Measurements from ENCODE around the gene TOMM20.
"Not testable (repeated sequence)": the region's sequence is repeated elsewhere in the genome, so short reads cannot be mapped to it uniquely, and the experiment has no call there.

The TOMM20 gene

DNA sequence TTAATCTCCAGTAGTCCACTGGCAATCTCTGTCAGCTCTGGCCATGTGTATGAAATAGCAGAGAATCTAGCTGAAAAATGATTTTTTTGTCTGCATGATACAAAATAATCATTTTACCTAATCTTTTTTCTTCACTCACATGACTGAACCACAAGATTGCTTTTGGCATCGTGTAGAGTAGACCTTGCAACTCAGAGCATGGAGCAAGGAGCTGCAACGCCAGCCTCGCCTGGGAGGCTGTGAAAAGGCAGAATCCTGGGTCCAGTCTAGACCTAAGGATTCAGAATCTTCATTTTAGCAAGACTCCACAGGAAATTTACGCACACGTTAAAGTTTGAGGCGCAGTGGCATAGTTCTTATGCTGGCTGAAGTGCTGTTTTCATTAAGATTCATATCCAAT is 40.2 kb downstream of the TOMM20 start:
- no peak for TF ChIP-seq GATA1 (IDR thresholded peaks at IDR 0.05; ENCODE audit: low read depth, low read length)
- DNase-seq = no peak

DNA sequence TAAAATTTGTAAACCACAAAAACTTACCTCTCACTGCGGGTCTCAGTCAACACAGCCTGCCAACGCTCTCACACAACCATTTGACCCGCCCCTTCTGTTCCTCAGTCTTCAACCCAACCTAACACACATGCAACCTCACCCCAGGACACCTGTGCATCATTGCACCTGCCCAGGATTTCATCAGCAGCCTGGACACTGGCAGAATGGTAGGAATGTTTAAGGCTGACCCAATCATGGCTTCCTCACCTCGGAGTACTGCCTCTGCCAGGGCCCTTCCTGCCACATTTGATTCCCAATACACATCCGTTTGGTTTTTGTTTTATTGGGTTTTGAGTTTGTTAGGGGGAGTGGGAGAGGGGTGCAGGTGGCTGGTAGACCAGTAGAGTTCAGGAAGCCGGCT is 40.7 kb downstream of the TOMM20 start:
- no peak for DNase-seq
- no peak for TF ChIP-seq GATA1 (IDR thresholded peaks at IDR 0.05; ENCODE audit: low read depth, low read length)
- no peak for TF ChIP-seq POLR2A (IDR thresholded peaks at IDR 0.05; ENCODE audit: low read length)

DNA sequence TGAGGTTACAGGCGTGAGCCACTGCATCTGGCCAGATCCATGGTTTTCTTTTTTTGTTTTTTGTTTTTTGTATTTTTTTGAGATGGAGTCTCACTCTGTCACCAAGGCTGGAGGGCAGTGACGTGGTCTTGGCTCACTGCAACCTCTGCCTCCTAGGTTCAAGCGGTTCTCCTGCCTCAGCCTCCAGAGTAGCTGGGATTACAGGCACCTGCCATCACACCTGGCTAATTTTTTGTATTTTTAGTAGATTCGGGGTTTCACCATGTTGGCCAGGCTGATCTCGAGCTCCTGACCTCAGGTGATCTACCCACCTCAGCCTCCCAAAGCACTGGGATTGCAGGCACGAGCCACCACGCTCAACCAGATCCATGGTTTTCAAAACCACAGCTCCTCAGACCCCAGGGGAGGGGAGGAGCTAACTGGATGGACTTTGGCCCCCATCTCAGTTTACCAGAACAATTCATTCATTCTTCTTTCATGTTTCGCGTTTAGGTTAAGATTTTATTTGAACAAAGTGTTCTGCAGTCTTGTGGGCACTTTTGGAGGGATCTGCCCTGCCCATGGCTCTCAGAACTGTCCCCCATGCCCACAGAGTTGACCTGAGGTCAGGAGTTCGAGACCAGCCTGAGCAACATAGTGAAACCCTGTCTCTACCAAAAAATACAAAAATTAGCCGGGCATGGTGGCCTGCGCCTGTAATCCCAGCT is 43.1 kb downstream of the TOMM20 start:
- not testable (repeated sequence) for DNase-seq

DNA sequence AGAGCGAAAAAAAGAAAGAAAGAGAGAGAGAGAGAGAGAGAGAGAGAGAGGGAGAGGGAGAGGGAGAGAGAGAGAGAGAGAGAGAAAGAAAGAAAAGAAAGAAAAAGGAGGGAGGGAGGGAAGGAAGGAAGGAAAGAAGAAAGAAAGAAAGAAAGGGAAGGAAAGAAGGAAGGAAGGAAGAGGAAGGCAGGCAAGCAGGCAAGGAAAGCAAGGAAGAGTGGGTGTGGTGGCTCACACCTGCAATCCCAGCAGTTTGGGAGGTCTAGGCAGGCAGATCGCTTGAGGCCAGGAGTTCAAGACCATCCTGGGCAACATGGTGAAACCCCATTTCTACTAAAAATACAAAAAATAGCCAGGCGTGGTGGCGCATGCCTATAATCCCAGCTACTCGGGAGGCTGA is 47.8 kb downstream of the TOMM20 start:
- not testable (repeated sequence) for DNase-seq

DNA sequence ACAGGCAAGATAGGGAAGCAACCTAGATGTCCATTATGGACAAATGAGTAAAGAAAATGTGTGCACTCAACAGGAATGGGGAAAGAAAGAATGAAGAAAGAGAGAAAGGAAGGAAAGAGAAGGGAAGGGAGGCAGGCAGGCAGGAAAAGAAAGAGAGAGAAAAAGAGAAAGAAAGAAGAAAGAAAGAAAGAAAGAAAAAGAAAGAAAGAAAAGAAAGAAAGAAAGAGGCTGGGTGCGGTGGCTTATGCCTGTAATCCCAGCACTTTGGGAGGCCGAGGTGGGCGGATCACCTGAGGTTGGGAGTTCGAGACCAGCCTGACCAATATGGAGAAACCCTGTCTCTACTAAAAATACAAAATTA is 48.4 kb downstream of the TOMM20 start:
- not testable (repeated sequence) for DNase-seq

DNA sequence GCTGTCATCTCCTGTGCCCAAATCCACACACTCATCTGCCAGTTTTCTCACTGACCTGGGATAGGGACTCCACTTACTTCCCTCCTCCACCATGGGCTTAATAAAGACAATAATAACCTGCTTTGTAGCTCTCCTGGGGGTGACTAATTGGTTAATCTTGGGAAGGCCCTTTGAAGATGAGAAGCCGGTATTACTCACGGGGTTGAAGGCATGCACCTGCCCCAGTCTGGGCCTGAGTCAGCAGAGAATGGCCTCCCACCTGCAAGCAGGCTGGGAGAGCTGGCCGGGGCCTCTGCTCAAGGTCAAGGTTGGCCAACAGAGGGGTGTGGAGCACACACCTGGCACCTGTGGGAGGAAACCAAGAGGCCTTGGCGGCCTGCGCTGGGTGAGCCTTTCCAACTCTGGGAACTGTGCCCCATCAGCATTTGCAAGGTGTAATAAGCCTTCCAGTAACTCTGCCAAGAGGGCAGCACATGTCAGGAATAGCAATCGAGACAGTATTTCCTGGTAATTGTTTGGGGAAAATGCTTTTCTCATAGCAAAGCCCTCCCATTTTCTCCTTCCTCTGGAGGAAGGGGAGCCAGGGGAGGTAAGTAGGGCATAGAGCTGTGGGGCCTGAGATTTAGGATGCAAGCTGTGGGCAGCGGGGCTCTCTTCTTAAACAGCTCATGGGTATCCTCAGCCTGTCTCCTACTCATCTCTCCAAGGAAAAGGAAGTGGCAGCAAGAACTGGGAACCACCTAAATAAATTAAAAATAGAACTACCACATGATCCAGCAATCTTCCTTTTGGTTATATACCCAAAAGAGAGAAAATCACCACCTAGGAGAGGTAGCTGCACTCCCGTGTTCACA is 49.0 kb downstream of the TOMM20 start:
- no peak for DNase-seq
- TF ChIP-seq POLR2A (IDR thresholded peaks at IDR 0.05; ENCODE audit: low read length) (no peak), GATA1 (IDR thresholded peaks at IDR 0.05; ENCODE audit: low read depth, low read length) (no peak)

DNA sequence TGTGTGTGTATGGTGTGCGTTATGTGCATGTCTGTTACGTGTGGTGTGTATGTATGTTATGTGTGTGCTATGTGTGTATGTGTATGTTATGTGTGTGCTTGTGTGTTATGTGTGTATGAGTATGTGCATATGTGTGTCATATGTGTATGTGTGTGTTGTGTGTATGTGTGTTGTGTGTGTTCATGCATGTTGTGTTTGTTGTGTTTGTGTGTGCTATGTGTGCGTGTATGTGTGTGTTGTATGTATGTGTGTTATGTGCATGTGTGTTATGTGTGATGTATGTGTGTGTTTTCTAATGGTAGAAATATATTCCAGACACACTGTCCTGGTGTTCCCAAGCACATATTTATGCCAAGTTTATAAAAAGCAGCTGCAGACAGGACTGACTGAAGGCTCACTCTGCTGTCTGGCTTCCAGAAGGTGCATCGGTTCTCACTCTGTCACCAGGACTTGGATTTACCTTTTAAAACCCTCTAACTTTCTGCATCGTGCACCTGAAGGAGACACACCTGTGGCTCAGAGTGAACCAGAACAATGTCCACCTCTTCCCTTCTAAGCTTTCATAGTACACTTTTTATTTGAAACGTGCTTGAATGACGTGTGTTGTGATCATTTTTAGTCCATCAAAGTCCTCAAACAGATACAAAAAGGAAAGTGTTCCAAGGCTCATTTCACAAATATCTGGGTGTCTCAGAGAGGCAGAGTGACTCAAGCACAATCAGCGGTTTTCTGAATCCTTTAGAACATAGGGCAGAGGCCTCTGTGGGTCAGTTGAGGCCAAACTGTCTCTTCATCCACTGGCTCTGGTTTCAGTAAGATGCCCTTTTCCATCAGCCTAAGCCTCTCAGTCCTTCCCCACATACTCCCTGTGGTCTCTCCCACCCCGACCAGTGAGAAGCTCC is 49.9 kb downstream of the TOMM20 start:
- TF ChIP-seq POLR2A (IDR thresholded peaks at IDR 0.05; ENCODE audit: low read length) (no peak), GATA1 (IDR thresholded peaks at IDR 0.05; ENCODE audit: low read depth, low read length) (no peak)
- DNase-seq = peak in 1 of 2 experiments; percentile 13

DNA sequence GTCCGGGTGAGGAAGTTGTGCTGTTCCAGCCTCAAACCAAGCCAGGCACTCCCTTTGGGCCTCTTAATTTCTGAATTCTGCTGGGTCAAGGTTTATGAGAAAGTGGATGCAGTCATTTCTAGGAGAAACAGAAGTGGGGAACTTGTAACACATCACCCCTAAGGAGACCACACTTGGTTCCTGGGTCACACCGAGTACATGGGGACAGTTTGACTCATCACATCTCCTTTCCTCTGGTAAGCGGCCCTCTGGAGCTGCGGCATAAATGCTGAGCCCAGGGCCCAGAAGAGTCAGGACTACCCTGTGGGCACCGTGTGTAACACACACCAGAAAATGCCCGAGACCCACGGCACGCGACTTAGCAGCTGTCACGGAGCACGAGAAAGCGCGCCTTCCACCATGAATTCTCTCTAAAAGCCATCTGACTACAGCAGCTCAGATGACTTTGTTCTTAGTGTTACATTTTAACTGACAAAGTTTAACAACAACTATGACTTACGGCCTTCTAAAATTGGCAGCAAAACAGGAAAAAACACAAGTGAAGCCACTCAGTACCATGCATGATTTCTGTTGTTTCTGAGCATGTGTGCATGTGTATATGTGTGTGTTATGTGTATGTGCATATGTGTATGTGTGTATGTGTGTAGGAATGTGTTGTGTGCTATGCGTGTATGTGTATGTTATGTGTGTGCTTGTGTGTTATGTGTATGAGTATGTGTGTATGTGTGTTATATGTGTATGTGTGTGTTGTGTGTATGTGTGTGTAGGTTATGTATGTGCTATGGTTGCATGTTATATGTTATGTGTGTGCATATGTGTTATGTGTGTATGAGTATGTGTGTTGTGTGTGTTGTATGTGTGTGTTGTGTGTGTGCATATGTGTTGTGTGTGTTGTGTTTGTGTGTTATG is 50.8 kb downstream of the TOMM20 start:
- no peak for TF ChIP-seq GATA1 (IDR thresholded peaks at IDR 0.05; ENCODE audit: low read depth, low read length)
- TF ChIP-seq POLR2A (IDR thresholded peaks at IDR 0.05; ENCODE audit: low read length) = no peak
- DNase-seq = peak; percentile 42 to 57

DNA sequence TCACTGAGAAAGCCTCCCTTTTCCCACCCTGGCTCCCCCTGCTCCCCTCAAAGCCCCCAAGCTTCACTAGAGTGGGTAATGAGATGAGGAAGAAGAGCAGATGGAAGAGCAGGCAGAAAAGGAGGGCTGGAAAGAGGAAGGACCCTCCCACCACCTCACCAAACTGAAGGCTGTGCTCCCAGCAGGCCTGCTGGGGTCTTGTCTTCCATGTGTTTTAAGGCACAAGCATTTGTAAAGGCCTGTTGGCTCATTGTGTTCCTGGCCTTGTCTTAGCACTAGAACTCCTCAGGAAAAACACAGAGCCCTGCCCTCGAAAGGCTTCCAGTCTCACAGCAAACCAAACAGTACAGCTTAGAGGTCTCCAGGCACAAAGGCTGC is 51.5 kb downstream of the TOMM20 start:
- TF ChIP-seq GATA1 (IDR thresholded peaks at IDR 0.05; ENCODE audit: low read depth, low read length) (no peak), POLR2A (IDR thresholded peaks at IDR 0.05; ENCODE audit: low read length) (no peak)
- no peak for DNase-seq

DNA sequence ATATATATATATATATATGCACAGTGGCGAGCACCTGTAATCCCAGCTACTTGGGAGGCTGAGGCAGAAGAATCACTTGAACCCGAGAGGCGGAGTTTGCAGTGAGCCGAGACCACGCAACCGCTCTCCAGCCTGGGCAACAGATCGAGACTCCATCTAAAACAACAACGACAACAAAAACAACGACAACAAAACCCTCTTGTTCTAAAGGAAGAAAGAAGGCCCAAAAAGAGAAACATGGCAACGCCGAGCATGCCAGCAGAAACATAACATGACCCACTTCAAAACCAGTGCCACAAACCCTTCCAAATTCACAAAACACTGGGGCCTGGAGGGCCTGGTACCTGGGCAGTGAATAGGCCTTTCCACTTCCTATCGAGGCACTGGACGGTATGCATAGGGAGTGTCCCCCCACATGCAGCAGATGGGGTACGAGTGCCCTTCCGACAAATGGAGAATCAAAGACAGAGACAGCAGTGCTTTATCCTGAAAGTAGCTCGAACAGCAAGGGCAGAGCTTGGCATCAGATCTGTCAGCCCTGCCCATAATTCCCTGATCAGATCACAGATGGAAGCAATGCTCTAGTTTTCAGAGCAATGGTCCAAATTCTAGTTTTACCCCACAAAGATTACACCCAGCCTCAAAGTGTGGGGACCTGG is 52.0 kb downstream of the TOMM20 start:
- no peak for DNase-seq
- TF ChIP-seq POLR2A (IDR thresholded peaks at IDR 0.05; ENCODE audit: low read length) = no peak
- no peak for TF ChIP-seq GATA1 (IDR thresholded peaks at IDR 0.05; ENCODE audit: low read depth, low read length)

DNA sequence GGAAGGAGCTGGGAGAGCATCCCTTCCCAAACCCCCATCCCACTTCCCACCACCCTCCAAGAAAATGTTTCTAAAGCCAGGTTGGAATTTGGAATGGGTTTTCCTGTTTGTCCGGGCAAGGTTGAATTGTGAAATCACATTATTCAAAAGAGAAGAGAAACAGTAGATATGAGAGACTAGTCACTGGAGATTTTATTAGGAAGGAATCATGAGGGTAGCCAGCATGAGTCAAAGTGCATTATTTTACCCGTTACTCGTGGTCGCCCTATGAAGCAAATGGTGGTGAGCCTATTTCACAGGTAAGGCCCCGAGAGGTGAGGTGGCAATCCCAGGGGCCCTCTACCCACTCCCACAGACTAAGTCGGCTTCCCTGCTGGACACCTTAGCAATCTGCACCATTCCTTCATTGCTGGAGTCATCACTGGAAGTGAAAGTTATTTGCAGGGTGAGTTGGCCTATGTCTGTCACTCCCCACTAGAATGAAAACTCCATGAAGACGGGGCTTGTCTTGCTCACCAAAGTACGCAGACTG is 52.8 kb downstream of the TOMM20 start:
- TF ChIP-seq GATA1 (IDR thresholded peaks at IDR 0.05; ENCODE audit: low read depth, low read length) (no peak), POLR2A (IDR thresholded peaks at IDR 0.05; ENCODE audit: low read length) (no peak)
- DNase-seq = no peak

DNA sequence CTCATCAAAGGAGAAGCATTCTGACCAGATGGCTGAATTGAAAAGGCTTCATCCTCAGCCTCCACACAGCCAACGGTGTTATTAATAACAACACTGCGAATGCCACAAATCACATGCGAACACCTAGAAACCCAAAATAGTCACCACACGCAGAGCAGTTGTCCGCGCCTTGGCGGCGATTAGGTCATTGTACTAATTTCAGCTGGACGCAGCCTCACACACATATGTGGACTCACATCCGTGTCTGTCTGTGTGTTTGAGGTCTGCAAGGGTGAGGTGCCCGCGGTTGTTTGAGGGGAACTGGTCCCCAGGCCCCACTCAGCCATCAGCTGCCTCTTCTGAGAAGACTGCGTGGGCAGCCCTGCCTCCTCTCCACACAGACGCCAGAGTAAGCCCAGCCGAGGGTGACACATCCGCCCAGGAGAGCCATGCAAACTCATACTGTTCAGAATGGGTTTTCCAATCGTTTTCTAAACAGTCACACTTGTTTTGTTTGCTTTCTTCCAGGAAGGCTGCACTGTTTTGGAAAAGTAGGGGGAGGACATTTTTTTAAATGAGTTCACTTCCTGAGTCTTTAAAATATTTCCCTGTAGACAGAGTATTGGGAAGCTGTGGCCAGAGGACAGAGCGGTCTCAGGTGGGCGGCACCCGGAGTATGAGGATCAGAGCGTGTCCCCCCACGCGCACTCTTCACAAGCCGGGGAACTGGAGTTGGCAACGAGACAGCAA is 53.4 kb downstream of the TOMM20 start:
- DNase-seq = no peak
- TF ChIP-seq POLR2A (IDR thresholded peaks at IDR 0.05; ENCODE audit: low read length) (no peak), GATA1 (IDR thresholded peaks at IDR 0.05; ENCODE audit: low read depth, low read length) (no peak)
